Heart left ventricle (tissue), 16 donors: ENCODE data around the gene TNFRSF14. TPM values are rescaled to one million over a fixed set of nuclear protein-coding genes. Genes with fewer than 3 reads are reported as not detected.
A peak's percentile ranks its signal among the peaks of the same experiment; 100 is the strongest.

Source experiments
- ATAC-seq, 4 donors: fragments of 200-7000 bp; cut with Tn5 transposase; one replicate each; pipeline ENCODE4 v1.9.1; 2020 to 2022; ENCODE audit warnings: moderate library complexity in 4 of 4, mild to moderate bottlenecking in 3 of 4, moderate number of reproducible peaks in 1 of 4
- DNase-seq, 5 donors: peaks; one replicate each; pipeline ENCODE4 v3.0.0-alpha.2; 2020
- H3K27ac ChIP-seq, 12 donors: fragments of 200-600 bp; sonication (generic) in 4 of 12; one replicate each; pipeline versions ENCODE4 v1.5.0 to v1.8.0; 2016 to 2022; ENCODE audit warnings: mild to moderate bottlenecking in 2 of 12
- H3K27me3 ChIP-seq, 9 donors: fragments of 200-600 bp; sonication (generic) in 2 of 9; one replicate each; pipeline versions ENCODE4 v1.5.1 to v1.8.0; 2016 to 2022; ENCODE audit warnings: mild to moderate bottlenecking in 3 of 9
- H3K36me3 ChIP-seq, 9 donors: fragments of 200-600 bp; sonication (generic) in 2 of 9; one replicate each; pipeline versions ENCODE4 v1.5.0 to v1.8.0; 2018 to 2022; ENCODE audit warnings: mild to moderate bottlenecking in 2 of 9
- H3K4me1 ChIP-seq, 12 donors: fragments of 200-600 bp; sonication (generic) in 4 of 12; one replicate each; pipeline versions ENCODE4 v1.5.0 to v1.8.0; 2016 to 2022; ENCODE audit warnings: mild to moderate bottlenecking in 3 of 12
- H3K4me3 ChIP-seq, 12 donors: fragments of 200-600 bp; sonication (generic) in 4 of 12; one replicate each; pipeline versions ENCODE4 v1.5.0 to v1.8.0; 2017 to 2022; ENCODE audit warnings: mild to moderate bottlenecking in 9 of 12, moderate library complexity in 4 of 12
- H3K9me3 ChIP-seq, 12 donors: fragments of 200-600 bp; sonication (generic) in 4 of 12; one replicate each; pipeline versions ENCODE4 v1.5.0 to v1.8.0; 2016 to 2022; ENCODE audit warnings: mild to moderate bottlenecking in 1 of 12
- CTCF ChIP-seq, 12 donors: fragments of 200-600 bp; sonication (generic) in 4 of 12; IDR thresholded peaks; one replicate each; pipeline versions ENCODE4 v1.5.0 to v1.8.0; 2018 to 2022; ENCODE audit warnings: antibody characterized with exemption in 12 of 12, mild to moderate bottlenecking in 5 of 12
- POLR2A ChIP-seq, 2 donors: fragments of 450-650 bp; IDR thresholded peaks; one replicate each; pipeline ENCODE4 v1.6.1; 2017; ENCODE audit warnings: antibody characterized with exemption in 2 of 2, mild to moderate bottlenecking in 2 of 2, moderate library complexity in 2 of 2
- WGBS, 4 donors: extraction: QIAGEN DNeasy Blood & Tissue Kit in 2 of 4; methylation state at CpG; one replicate each; pipeline versions ENCODE4 v1.1.5 to v1.1.7; 2013 to 2018; 5-methylcytosine and 5-hydroxymethylcytosine counted together
- intact Hi-C, 10 donors: fragments of 100-400 bp; cut with DNase I; formaldehyde crosslinking; loops; one replicate each; pipeline versions ENCODE4 v1.11.1 to v1.14.2; 2022
- polyA plus RNA-seq, 2 donors: library from polyadenylated mRNA; stranded (reverse); fragments of 200-250 nt; gene quantifications; one replicate each; pipeline ENCODE4 v1.2.3, GENCODE V29; 2013
- total RNA-seq, 9 donors: library from RNA; depleted of rRNA in 2 of 9; stranded (reverse); fragments of >200 nt in 2 of 9; fragmentation: NEBNext Ultra II Directional in 3 of 9; extraction: Animal tissue kit (Norgen Biotek cat#: 25700) in 3 of 9; gene quantifications; one replicate each; pipeline versions ENCODE4 v1.1.0 to v1.2.4, GENCODE V29; 2016 to 2023
- donor health status: ischemic (EF 13 %, LVEDD 7.1; RV severe dilation, severe dysfunction).
- donor health status: healthy with polysubstance abuse.
- donor health status: DM: no; HTN: yes; CAD: no.
- donor health status: DM: no; HTN: no; CAD: no.
- donor health status: ischemic (EF 25% LVEDD 6.9; RV normal size, moderate dysfunction).
- donor health status: ischemic (EF 25% LVEDD 5.7; RV mildly dilated, moderate dysfunction).
- donor health status: healthy.
- donor health status: DM: yes; HTN: yes; CAD: no.
- donor health status: ischemic (EF 35%, LVEDD 5.7; RV mildly dilated, moderate dysfunction).
- donor health status: nonischemic (EF 11% LVEDD 7.7; RV severe dilation, severe dysfunction).
- donor health status: DM: yes; HTN: yes; CAD: no.
- donor health status: PGD.
- donor health status: ischemic (EF 29% LVEDD 5.4; RV normal size, mild dysfunction).
- donor health status: nonischemic (EF 23%, LVEDD 6.1; RV moderate dilation, normal function).

Gene TNFRSF14
- total and polyA plus RNA-seq, 11 donors: 7.8 to 70.8 (median 14.3) TPM

DNA sequence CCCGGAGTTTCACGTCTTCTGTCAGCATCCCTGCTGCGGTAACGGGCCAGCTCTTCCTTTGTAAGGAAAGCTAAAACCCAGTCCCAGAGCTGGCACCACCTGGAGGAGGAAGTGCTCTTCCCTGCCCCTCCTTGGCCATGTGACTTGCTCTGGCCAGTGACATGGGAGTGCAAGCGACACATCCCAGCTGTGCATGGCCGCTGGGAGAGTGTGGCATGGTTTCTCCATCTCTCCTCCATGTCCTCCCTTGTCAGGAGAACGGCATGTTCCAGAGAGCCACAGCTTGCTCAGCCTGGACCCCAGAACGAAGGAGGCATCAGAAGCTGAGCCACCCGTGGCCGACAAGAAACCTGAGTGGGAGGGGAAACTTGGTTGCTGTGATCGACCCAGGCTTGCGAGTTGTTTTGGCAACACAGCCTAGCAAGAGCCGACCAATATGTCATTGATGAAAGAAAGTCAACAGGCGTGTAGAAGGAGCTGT is 27.7 kb downstream of the TNFRSF14 start:
- peak in 3 of 5 donors; percentile 27 to 62 (median 32) for DNase-seq
- H3K4me3 ChIP-seq: peak overlapping the region in 1 of 12 donors; percentile 88
- peaks cover 0 to 7% (median 0%) of the 10 kb centered on the region in 9 donors for H3K27me3 ChIP-seq
- H3K27ac ChIP-seq: peak overlapping the region in 2 of 12 donors; percentile 99
- no peak for ATAC-seq
- H3K9me3 ChIP-seq: no peaks in the 10 kb centered on the region
- WGBS, 4 donors: 63 to 78% (median 67%) methylated on average over 14 of the region's 14 CpGs
- H3K36me3 ChIP-seq: peaks cover 0 to 4% (median 0%) of the 10 kb centered on the region in 9 donors
- TF ChIP-seq CTCF (IDR thresholded peaks at IDR 0.05) (no peak), POLR2A (IDR thresholded peaks at IDR 0.05) (no peak)
- H3K4me1 ChIP-seq: peaks cover 3 to 45% (median 19%) of the 10 kb centered on the region in 12 donors
- intact Hi-C loops: loop anchor here in 5 of 10 donors (5.0 to 10.0 kb wide), 4 partner anchors 51 to 169 kb away; partner anchors contain the start of genes MMEL1 (in 1 of the 5) and PEX10 (in 1 of the 5)

GRCh38 chr1:2584686-2585317 is 28.6 kb downstream of the TNFRSF14 start:
- DNase-seq: peak in 2 of 5 donors; percentile 21 to 25
- ATAC-seq: no peak
- 32 to 53% (median 37%) methylated on average over 10 to 12 of the region's 12 CpGs for WGBS, 4 donors

GRCh38 chr1:2585318-2586092 is 29.3 kb downstream of the TNFRSF14 start:
- Histone ChIP-seq H3K9me3 (no peaks in the 10 kb centered on the region), H3K27ac (peak overlapping the region; percentile 91 to 100 (median 98)), H3K4me1 (peaks cover 3 to 38% (median 18%) of the 10 kb centered on the region in 12 donors), H3K27me3 (no peaks in the 10 kb centered on the region), H3K36me3 (peaks cover 0 to 13% (median 0%) of the 10 kb centered on the region in 9 donors), H3K4me3 (peak overlapping the region; percentile 64 to 96 (median 84))
- WGBS, 4 donors: 0 to 1% (median 0%) methylated on average over 18 to 28 of the region's 28 CpGs
- ATAC-seq (peak; percentile 34 to 59 (median 42)), DNase-seq (peak; percentile 72 to 86 (median 82))
- no peak for TF ChIP-seq CTCF (IDR thresholded peaks at IDR 0.05)
- peak in 1 of 2 donors; percentile 57 for TF ChIP-seq POLR2A (IDR thresholded peaks at IDR 0.05)
- intact Hi-C loops: loop anchor here in 7 of 10 donors (1.0 to 10.0 kb wide), 10 partner anchors 37 to 173 kb away; partner anchors contain the start of genes PANK4 (in 2 of the 7), PEX10 (in 2 of the 7) and MMEL1 (in 1 of the 7)

More at GRCh38 chr1:2584686-2585317, 28.6 kb downstream of the TNFRSF14 start:
- Histone ChIP-seq H3K4me3 (peak overlapping the region in 11 of 12 donors; percentile 64 to 96 (median 85)), H3K27me3 (peaks cover 0 to 5% (median 0%) of the 10 kb centered on the region in 9 donors), H3K9me3 (no peaks in the 10 kb centered on the region), H3K36me3 (peaks cover 0 to 13% (median 0%) of the 10 kb centered on the region in 9 donors), H3K27ac (peak overlapping the region; percentile 91 to 100 (median 98)), H3K4me1 (peaks cover 3 to 38% (median 18%) of the 10 kb centered on the region in 12 donors)
- intact Hi-C loops: loop anchor here in 8 of 10 donors (5.0 to 10.0 kb wide), 6 partner anchors 38 to 170 kb away; partner anchors contain the start of genes MMEL1 (in 1 of the 8), PANK4 (in 1 of the 8) and PEX10 (in 1 of the 8)
- TF ChIP-seq POLR2A (IDR thresholded peaks at IDR 0.05) (no peak), CTCF (IDR thresholded peaks at IDR 0.05) (no peak)
